Measurements from ENCODE around the gene CAB39L. TPM values are rescaled to one million over a fixed set of nuclear protein-coding genes. Genes with fewer than 3 reads are reported as not detected.

The CAB39L gene
- total RNA-seq, 1 donor from 2014 or later = 3.8 TPM

DNA sequence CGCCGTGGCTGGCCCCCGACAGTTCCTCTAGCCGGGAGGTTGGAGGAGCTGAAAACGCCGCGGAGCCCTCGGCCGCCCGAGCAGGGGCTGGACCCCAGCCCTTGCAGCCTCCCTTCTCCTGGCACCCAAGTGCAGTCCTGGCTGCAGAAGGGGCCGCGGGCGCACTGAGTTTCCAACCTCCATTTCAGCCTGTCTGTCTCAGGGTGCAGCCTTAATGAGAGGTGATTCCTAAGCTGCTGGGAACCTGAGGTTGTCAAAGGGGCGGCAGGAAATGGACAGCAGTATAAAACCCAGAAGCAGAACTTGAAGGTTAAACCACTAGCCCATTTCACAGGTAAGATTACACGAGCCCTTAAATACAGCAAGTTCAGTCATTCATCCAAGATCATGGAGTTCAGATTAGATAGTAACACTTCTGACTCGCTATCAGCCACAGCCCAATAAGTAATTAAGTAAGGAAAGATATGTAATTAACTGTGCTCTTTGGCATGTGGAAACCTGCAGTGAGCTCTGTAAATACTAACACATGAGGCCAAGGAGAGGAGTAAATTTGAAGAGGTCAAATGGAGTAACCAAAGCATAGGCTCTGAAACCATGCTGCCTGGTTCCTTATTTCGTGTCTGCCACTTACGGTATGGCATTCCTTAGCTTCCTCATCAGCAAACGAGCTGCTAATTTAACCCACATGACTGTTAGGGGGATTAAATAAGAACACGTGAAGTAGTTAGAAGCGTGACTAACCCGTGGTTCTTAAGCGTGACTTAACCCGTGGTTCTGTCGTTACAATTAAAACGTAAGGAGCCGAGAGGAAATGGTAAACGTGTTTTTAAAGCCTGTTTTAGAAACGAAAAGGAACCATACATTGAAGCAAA lies 896 bp upstream of the CAB39L start:
- intact Hi-C loops (cut with micrococcal nuclease) = loop anchor here (1.0 to 10.0 kb wide), 24 partner anchors 10 to 1448 kb away; partner anchors contain the start of genes CDADC1, EBPL, NUDT15 and PHF11

DNA sequence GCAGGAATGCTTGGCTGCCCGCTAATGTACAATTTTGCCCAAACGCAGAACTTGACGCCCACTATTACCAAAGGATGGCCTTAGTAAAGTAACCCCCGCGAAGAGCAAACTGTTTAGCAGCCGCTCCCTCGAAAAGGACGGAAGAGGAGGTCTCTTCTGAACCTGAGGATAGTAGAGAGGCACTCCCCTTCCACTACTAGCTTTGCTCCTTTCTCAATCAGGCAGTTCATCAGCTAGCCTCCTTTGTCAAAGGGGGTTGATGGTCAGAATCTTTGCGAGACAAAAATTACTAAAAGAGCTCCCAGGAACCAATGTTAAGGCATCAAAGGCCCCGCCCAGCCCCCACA lies 534 bp downstream of the CAB39L start:
- intact Hi-C loops (cut with micrococcal nuclease) = loop anchor here (5.0 to 10.0 kb wide), 7 partner anchors 296 to 1449 kb away; partner anchors contain the start of gene TRIM13

DNA sequence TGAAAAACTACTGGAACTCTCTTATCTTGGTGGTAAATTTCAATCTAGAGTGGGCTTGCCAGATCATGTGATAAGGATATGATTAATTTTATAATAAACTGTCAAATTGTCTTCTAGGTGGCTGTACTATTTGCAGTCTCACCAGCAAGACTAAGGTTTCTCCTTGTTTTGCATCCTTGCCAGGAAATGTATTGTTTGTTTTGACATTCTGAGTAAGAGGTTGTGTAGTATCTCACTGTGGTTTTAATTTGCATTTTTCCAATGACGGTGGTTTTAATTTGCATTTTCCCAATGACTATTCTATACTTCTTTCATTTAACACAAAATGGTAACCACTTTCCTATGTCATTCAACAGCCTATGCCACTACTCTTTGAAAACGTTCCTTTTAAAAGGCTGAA lies 2.0 kb downstream of the CAB39L start:
- intact Hi-C loops (cut with micrococcal nuclease) = loop anchor here (5.0 to 10.0 kb wide), 7 partner anchors 295 to 1450 kb away; partner anchors contain the start of gene TRIM13

DNA sequence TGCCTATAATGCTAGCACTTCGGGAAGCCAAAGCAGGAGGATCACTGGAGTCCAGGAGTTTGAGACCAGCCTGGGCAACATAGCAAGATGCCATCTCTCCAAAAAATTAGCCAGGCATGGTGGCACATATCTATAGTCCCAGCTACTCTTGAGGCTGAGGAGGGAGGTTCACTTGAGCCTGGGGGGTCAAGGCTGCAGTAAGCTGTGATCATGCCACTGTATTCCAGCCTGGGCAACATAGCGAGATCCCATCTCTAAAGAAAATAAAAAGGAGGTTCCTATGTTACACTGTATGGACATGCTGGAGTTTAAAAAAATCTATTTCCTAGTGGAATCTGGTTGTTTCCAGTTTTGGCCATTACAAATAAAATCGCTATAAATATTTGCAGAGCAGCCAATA lies 2.6 kb downstream of the CAB39L start:
- intact Hi-C loops (cut with micrococcal nuclease) = loop anchor here (5.0 to 10.0 kb wide), 7 partner anchors 294 to 1451 kb away; partner anchors contain the start of gene TRIM13

DNA sequence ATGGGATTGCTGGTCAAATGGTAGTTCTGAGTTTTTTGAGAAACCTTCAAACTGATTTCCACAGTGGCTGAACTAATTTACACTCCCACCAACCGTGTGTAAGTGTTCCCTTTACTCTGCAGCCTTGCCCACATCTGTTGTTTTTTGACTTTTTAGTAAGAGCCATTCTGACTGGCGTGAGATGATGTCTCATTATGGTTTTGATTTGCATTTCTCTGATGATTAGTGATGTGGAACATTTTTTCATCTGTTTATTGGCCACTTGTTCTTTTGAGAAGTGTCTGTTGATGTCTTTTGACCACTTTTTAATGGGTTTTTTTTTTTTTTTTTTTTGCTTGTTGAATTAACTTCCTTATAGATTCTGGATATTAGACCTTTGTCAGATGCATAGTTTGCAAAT lies 4.3 kb downstream of the CAB39L start:
- intact Hi-C loops (cut with micrococcal nuclease) = loop anchor here (5.0 to 10.0 kb wide), 7 partner anchors 292 to 1453 kb away; partner anchors contain the start of gene TRIM13

DNA sequence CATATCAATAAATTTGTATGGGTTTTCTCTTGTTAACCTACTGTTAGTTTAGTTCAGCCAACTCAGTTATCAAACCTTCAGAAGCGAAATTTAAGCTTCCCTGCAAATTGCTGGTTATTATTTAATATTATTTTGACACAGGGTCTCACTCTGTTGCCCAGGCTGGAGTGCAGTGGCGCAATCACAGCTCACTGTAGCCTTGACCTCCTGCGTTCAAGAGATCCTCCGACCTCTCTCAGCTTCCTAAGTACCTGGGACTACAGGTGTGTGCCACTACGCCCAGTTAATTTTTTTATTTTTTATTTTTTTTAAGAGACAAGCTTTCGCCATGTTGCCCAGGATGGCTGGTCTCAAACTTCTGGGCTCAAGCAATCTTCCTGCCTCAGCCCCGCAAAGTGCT lies 6.2 kb downstream of the CAB39L start:
- intact Hi-C loops (cut with micrococcal nuclease) = no loop called here

DNA sequence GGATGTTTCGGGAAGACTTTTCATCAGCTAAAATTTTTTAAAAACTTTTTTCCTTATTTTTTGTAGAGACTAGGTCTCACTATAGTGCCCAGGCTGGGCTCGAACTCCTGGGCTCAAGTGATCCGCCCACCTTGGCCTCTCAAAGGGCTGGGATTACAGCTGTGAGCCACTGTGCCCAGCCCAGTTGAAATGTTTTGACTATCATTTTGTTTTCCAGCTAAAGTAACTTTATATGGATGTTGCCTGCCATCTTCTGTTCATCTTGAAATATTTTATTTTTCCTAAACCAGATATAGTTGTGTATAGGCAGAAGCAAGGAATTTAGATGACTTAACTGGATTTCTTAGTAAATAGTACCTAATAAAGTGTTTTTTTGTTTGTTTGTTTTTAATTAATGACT lies 7.0 kb downstream of the CAB39L start:
- intact Hi-C loops (cut with micrococcal nuclease) = no loop called here

DNA sequence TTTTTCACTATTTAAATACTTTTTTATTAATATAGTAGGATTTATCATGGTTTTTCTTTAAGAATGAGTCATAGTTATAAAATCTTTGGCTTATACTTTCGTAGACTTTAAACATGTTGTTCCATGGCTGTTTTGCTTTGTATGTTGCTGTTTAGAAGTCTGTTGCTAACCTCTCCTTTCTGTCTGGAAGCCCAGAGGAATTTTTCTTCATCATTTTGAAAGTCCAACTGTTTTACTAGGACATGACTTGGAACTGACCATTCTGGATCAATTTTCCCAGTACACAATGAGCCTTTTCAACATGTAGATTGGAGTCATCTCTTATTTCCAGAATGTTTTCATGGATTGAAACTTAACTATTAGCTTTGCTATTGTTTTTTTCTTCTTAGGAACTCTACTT lies 7.9 kb downstream of the CAB39L start:
- intact Hi-C loops (cut with micrococcal nuclease) = no loop called here

DNA sequence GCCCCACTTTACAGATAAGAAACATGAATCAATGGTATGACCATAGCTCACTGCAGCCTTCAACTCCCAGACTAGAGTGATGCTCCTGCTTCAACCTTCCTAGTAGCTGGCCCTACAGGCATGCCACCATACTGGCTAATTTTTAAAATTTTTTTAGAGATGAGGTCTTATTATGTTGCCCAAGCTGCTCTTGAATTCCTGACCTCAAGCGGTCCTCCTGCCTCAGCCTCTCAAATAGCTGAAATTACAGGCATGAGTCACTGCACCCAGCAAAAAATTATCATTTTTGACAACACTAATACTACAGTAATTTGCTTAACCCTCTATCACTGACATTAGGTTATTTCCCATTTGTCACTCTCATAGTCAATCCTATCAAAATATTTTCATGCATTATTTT lies 14.7 kb downstream of the CAB39L start:
- intact Hi-C loops (cut with micrococcal nuclease) = no loop called here

DNA sequence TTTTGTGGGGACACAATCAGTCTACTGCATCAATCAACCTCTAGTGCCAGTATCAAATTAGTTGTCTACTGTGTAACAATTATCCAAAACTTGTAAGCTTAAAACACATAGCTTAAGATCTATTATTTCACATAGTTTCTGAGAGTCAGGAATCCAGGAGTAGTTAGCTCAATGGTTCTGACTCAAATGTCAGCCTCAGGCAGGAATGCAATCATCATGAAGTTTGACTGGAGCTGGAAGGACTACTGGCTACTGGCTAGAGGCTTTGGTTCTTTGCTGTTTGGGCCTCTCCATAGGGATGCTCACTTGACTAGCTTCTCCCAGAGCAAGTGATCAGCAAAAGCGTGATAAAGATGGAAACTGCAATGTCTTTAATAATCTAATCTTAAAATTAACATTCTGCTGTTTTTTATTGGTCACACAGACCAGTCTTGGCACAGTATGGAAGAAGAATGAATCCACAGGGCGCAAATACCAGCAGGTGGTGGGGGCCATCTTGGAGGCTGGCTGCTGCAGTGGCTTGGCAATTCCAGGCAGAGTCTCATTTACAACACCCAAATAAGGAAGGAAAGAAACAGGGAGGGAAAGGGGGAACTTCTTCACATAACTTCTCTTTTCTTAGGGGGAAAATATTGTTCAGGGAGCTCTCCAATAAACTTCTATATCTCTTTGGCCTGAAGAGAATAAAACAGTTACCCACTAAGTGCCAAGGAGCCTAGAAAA lies 15.7 kb downstream of the CAB39L start:
- intact Hi-C loops (cut with micrococcal nuclease) = no loop called here

DNA sequence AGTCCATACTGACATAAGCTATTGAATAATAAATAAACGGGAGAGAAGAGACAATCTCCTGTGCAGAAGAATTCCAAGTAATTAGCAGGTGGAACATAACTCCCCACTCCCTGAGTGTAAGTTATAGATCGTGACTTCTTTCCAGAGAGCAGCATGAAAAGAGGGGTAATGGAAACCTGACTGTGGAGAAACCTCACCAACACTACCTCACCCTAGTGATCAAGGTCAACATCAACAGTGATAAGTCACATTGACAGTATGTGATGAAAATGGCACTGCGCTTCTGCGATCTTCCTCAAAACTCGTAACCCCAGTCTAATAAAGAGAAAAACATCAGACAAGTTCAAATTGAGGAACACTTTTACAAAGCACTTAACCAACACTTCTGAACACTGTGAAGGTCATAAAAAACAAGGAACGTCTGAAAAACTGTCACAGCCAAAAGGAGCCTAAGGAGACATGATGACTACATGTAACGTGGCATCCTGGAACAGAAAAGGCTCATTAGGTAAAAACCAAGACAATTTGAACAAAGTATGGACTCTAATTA lies 19.8 kb downstream of the CAB39L start:
- intact Hi-C loops (cut with micrococcal nuclease) = no loop called here

DNA sequence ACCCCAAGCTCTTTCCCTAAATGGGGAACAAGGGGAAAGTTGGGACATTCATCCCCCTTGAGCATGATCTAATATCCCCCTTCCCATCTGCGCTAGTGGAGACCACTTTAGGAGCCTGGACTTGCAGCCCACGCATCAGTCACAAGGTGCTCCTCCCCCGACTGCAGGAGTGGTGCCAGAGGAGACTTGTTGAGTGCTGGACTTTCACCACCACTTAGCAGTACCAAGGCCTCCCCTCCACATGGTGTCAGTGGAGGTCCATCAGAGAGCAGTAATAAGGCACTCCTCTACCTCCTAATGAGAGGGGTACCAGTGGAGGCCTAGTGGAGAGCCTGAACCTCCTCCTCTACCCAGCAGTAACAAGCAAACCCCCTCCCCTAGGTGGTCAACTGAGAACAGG lies 22.5 kb downstream of the CAB39L start:
- intact Hi-C loops (cut with micrococcal nuclease) = loop anchor here (1.0 kb wide), 2 partner anchors 120 to 186 kb away; no protein-coding TSS in a partner anchor

DNA sequence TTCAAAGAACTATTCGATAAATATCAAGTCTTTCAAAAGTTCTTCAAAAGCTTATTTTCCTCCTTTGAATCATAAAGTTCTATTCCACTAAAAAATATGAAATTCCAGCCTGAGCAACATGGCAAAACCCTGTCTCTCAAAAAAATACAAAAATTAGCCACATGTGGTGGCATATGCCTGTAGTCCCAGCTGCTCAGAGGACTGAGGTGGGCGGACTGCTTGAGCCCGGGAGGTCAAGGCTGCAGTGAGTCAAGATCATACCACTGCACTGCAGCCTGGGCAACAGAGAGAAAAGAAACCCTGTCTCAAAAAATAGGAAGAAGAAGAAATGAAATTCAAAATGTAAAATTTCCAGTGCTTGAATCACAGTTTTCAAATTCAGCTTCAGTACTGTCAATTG lies 24.6 kb downstream of the CAB39L start:
- intact Hi-C loops (cut with micrococcal nuclease) = no loop called here

DNA sequence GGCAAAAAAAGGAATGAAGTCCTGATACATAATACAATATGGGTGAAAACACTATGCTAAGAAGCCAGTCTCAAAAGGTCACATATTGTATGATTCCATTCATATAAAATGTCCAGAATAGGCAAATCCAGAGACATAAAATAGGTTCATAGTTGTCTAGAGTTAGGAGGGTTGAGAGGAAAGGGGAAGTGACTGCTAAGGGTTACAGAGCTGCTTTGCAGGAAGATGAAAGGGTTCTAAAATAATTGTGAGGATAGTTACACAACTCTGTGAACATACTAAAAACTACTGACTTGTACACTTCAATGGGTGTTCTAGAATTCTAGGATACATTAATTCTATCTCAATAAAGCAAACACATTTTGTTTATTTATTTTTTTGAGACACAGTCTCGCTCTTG lies 25.7 kb downstream of the CAB39L start:
- intact Hi-C loops (cut with micrococcal nuclease) = no loop called here

DNA sequence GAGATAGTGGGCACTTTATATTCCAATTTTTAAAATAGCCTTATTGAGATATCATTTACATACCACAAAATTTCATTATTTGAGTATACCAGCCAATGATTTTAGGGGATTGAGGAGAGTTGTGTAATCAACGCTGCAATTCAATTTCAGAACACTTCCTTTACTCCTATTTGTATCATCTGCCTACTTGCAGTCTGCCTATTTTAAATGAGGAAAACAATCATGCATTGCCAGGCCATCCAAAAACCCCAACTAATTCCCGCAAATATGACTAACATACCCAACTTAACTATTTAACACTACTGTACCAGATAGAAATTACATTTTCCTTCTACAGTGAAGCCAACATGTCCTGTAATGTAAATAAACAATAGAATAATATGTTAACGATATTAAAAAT lies 26.7 kb downstream of the CAB39L start:
- intact Hi-C loops (cut with micrococcal nuclease) = no loop called here

DNA sequence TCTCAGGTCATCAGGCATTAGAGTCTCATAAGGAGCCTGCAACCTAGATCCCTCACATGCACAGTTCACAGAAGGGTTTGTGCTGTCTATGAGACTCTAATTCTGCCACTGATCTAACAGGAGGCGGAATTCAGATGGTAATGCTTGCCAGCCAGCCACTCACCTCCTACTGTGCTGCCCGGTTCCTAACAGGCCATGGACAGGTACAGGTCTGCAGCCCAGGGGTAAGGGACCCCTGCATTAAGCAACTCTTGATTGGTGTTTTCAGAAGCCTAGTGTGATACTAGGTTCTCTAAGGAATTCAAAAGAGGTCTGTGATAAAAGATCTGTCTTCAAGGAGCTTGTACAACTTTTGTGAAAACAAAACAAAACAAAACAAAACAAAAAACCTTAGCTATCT lies 31.1 kb downstream of the CAB39L start:
- intact Hi-C loops (cut with micrococcal nuclease) = no loop called here

DNA sequence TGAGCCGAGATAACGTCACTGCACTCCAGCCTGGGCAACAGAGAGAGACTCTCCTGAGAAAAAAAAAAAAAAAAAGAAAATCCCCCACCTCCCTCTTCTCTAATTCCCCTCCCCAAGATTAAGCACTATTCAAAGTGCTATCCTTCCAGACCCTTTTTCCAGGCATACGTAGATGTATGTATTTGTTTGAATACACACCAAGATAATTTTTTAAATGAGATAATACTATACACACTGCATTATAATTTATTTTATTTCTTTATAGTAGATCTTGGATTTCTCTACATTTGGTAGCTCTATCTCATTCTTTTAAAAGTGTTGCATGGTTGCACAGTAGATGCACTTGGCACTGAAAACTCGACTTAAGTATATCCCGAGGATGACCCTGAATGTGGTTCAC lies 32.5 kb downstream of the CAB39L start:
- intact Hi-C loops (cut with micrococcal nuclease) = no loop called here

DNA sequence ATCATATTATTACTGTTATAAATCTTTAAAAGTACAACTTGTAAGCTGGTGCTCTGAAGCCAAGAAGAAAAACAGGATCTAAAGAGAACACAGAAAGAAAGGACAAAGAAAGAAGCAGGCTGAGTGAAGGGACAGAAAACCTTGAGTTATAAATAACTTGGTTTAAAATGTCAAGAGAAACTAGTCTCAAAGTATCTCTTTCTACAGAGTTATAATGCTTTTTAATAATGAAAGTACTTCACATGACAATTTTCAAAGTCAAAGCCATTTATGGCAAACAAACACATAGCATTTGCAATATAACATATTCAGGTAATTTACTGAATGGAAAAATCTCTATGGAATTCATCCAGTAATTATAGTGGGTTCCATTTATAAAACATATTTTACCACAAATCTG lies 33.4 kb downstream of the CAB39L start:
- intact Hi-C loops (cut with micrococcal nuclease) = no loop called here

DNA sequence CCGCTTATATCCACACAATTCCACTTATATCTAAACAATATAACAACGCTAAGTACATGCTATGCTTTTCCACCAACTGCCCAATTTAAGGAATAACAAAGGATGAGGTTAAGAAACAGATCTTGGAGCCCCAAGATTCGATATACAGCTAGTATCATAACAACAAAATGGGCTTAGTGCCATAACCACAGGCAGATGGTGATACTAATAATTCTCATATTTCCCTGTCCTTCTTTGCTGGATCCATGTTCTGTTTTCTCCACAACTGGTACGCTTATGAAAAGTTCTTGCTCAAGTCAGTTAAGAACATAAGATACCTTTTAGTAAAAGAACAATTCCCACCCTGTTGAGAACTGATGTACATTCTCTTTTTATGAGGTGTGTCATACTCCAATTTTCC lies 33.9 kb downstream of the CAB39L start:
- intact Hi-C loops (cut with micrococcal nuclease) = no loop called here

DNA sequence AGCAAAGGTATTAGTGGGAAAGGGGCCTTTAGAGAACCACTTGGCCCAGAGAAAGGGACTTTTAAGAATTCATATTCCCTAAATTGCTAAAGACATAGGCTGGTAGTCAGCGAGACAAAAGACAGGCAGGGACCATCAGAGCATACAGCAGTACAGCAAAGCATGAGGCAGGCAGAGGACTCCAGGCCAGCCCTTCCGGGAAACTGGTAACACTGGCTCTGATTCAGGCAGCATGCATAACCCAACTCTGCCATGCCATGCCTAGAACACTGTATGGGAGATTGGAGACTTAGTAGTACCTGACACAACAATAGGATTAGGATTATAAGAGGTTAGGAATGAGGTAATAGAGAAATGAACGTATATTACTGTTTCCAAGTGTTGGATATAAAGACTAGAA lies 34.9 kb downstream of the CAB39L start:
- intact Hi-C loops (cut with micrococcal nuclease) = no loop called here

DNA sequence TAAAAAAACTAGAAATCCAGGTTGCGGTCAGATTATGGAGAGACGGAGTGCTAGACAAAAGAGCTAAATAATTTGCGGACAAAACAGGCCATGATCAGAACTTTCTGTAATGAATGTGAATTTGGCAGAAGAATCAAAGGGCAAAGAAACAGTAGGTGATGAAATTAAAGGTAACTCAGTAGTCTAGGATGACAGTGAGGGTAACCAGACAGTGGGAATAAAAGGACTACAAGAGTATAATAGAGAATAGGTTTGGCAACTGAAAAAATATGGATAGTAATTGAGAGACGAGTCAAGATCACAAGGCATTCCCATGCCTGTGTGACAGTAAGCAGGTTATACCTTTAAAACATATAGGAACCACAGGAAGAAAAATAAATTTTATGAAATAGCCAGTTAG lies 35.9 kb downstream of the CAB39L start:
- intact Hi-C loops (cut with micrococcal nuclease) = no loop called here

DNA sequence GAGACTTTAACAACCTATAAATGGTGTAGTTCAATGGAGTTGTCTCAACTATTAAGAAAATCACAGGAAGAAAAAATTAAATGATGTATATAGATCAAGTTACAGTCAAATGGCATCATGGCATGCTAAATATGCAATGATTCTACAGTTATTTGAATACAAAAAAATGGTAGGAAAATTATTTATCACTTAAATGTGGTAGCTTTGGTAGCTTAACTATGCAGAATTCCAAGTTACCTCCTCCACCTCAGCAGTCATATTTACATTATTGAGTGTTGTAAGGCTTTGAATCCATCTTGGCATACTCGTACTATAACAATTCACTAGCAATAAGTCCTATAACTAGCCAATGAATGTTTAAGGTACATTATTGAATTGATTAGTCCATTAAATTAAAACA lies 36.8 kb downstream of the CAB39L start:
- intact Hi-C loops (cut with micrococcal nuclease) = no loop called here

Measured in T-helper 1 cell treated with Interleukin-12 subunit alpha and Interleukin-12 subunit beta and Interleukin-4 antibody, amounts not matched to agents 30 ng/mL and 1 ng/mL, for 36 hours (primary cell).